K562 (cell line): ENCODE results near the gene ACSL3. TPM values are rescaled to one million over a fixed set of nuclear protein-coding genes. Genes with fewer than 3 reads are reported as not detected.

ENCODE experiments used
- ADNP ChIP-seq: fragments of 200-800 bp; sonication (Bioruptor generic); IDR thresholded peaks from 2 replicates; pipeline ENCODE4 v1.6.1; 2016; ENCODE audit warnings: missing genetic modification characterization, missing compliant biosample characterization
- CBX1 ChIP-seq: sonication (generic); IDR thresholded peaks from 2 replicates; pipeline ENCODE4 v1.6.1; 2016; ENCODE audit warnings: antibody characterized with exemption, low read depth, mild to moderate bottlenecking
- CHD2 ChIP-seq: IDR thresholded peaks from 2 replicates; pipeline ENCODE4 v1.6.1; 2011; ENCODE audit warnings: low read depth, low read length
- DMBX1 ChIP-seq: fragments of 250-450 bp; sonication (Bioruptor Pico); IDR thresholded peaks from 2 replicates; pipeline ENCODE4 v1.8.0; 2022; ENCODE audit warnings: inconsistent platforms, mild to moderate bottlenecking, moderate library complexity, borderline replicate concordance
- ERF ChIP-seq: fragments of 450-650 bp; formaldehyde crosslinking; IDR thresholded peaks from 2 replicates; pipeline ENCODE4 v1.4.0; 2020; ENCODE audit warnings: mild to moderate bottlenecking, mixed read lengths
- FOXM1 ChIP-seq, 2 experiments: fragments of 450-650 bp in 1 of 2; sonication (generic) in 1 of 2; formaldehyde crosslinking in 1 of 2; IDR thresholded peaks; 2 replicates each; pipeline versions ENCODE4 v1.6.1 to v1.9.0; 2017 to 2022; ENCODE audit warnings: low read depth in 2 of 2, mild to moderate bottlenecking in 2 of 2, missing genetic modification reagents in 1 of 2, moderate library complexity in 1 of 2
- HSF4 ChIP-seq: fragments of 250-450 bp; sonication (Bioruptor Pico); IDR thresholded peaks from 2 replicates; pipeline ENCODE4 v2.1.2; 2022; ENCODE audit warnings: mild to moderate bottlenecking, moderate library complexity, borderline replicate concordance
- IRF9 ChIP-seq: fragments of 450-650 bp; IDR thresholded peaks from 2 replicates; pipeline ENCODE4 v1.6.1; 2016; ENCODE audit warnings: missing biosample characterization, missing genetic modification characterization
- KLF10 ChIP-seq: fragments of 250-450 bp; sonication (Bioruptor Pico); IDR thresholded peaks from 2 replicates; pipeline ENCODE4 v1.6.1; 2021; ENCODE audit warnings: matching md5 sums
- MEF2A ChIP-seq: IDR thresholded peaks from 2 replicates; pipeline ENCODE4 v1.6.1; 2011; ENCODE audit warnings: low read depth, mild to moderate bottlenecking, low read length, moderate library complexity; ENCODE audit not compliant: control insufficient read depth
- MTA1 ChIP-seq: fragments of 450-650 bp; IDR thresholded peaks from 2 replicates; pipeline ENCODE4 v1.6.1; 2017; ENCODE audit warnings: borderline replicate concordance
- NCOA1 ChIP-seq: fragments of 450-650 bp; IDR thresholded peaks from 2 replicates; pipeline ENCODE4 v1.6.1; 2016; ENCODE audit warnings: low read depth
- NFE2L1 ChIP-seq: fragments of 450-650 bp; IDR thresholded peaks from 2 replicates; pipeline ENCODE4 v1.6.1; 2016; ENCODE audit warnings: missing genetic modification characterization, low read depth, mild to moderate bottlenecking, missing compliant biosample characterization, moderate library complexity, borderline replicate concordance
- RREB1 ChIP-seq: fragments of 250-450 bp; sonication (Bioruptor Pico); IDR thresholded peaks from 2 replicates; pipeline ENCODE4 v1.4.0; 2020
- SMAD3 ChIP-seq: fragments of 450-650 bp; formaldehyde crosslinking; conservative IDR thresholded peaks from 2 replicates; pipeline ENCODE4 v1.4.0; 2020; ENCODE audit warnings: mild to moderate bottlenecking
- TCFL5 ChIP-seq: fragments of 250-450 bp; sonication (Bioruptor Pico); conservative IDR thresholded peaks from 2 replicates; pipeline ENCODE4 v1.6.1; 2021; ENCODE audit warnings: mild to moderate bottlenecking, moderate library complexity, matching md5 sums
- ZNF23 ChIP-seq: fragments of 250-450 bp; sonication (Bioruptor Pico); IDR thresholded peaks from 2 replicates; pipeline ENCODE4 v1.4.0; 2020; ENCODE audit warnings: mild to moderate bottlenecking
- ZNF24 ChIP-seq: fragments of 450-650 bp; IDR thresholded peaks from 2 replicates; pipeline ENCODE4 v1.6.1; 2016
- ZNF253 ChIP-seq: fragments of 250-450 bp; sonication (Bioruptor Pico); conservative IDR thresholded peaks from 2 replicates; pipeline ENCODE4 v1.6.1; 2021; ENCODE audit warnings: mild to moderate bottlenecking
- ZNF668 ChIP-seq: fragments of 250-450 bp; sonication (Bioruptor Pico); IDR thresholded peaks from 2 replicates; pipeline ENCODE4 v1.8.0; 2022; ENCODE audit warnings: mild to moderate bottlenecking, inconsistent platforms
- ZNF717 ChIP-seq: fragments of 250-450 bp; sonication (Bioruptor Pico); IDR thresholded peaks from 2 replicates; pipeline ENCODE4 v1.5.0; 2021
- polyA plus RNA-seq, 8 experiments: library from polyadenylated mRNA; depleted of rRNA in 4 of 8; stranded (reverse) in 5 of 8; unstranded in 3 of 8; fragments of >200 nt; fragmentation: Nextera tagmentation in 2 of 8; fragmentation: Illumina TruSeq in 1 of 8; extraction: Ambion mirVana in 2 of 8; extraction: Trizol in 1 of 8; gene quantifications; 2 replicates each; pipeline versions ENCODE4 v1.2.1 to v1.2.3, GENCODE V29; 2011 to 2014; ENCODE audit warnings: inconsistent platforms in 1 of 8, missing spikeins in 1 of 8
- total RNA-seq, 7 experiments: library from RNA; depleted of rRNA in 6 of 7; stranded (reverse); fragments of >200 nt in 6 of 7; fragmentation: Illumina TruSeq in 2 of 7; extraction: Trizol in 2 of 7; gene quantifications; 2 replicates each; pipeline versions ENCODE4 v1.2.1 to v1.2.3, GENCODE V29; 2011 to 2021; ENCODE audit warnings: low replicate concordance in 1 of 7

Gene ACSL3
- total and polyA plus RNA-seq, 9 of the 15 experiments (the other 6 are each of a cell fraction or from before 2014, with no cell fraction given) = 21.3 to 123 (median 85.2) TPM

GRCh38 chr2:222823183-222823930, 37.5 kb upstream of the ACSL3 start (continued):
- TF ChIP-seq RREB1 (CRISPR knock-in tag) (no peak), ZNF668 (CRISPR knock-in tag) (peak; percentile 80; the same call in 1 of the 2 replicates), TCFL5 (CRISPR knock-in tag) (peak; percentile 75), MTA1 (no peak), ZNF717 (CRISPR knock-in tag) (no peak), ADNP (tag) (no peak), CBX1 (no peak), ZNF24 (no peak), ZNF253 (CRISPR knock-in tag) (no peak), NCOA1 (no peak), IRF9 (tag) (0 out of 2 replicates have a peak, but pooled peaks have one; percentile 30), NFE2L1 (tag) (no peak), MEF2A (no peak), DMBX1 (CRISPR knock-in tag) (peak; percentile 84; the same call in 1 of the 2 replicates), ERF (CRISPR knock-in tag) (no peak), FOXM1 (IDR thresholded peaks at IDR 0.05; ENCODE audit: low read depth) (no peak), FOXM1 (CRISPR knock-in tag; IDR thresholded peaks at IDR 0.05; ENCODE audit: low read depth) (no peak), SMAD3 (CRISPR knock-in tag) (peak; percentile 78; the same call in 1 of the 2 replicates), KLF10 (CRISPR knock-in tag) (no peak), ZNF23 (CRISPR knock-in tag) (no peak), HSF4 (CRISPR knock-in tag) (peak; percentile 35; the same call in 1 of the 2 replicates), CHD2 (no peak)
